H1 (cell line): ENCODE measurements around the gene GALP. TPM values are rescaled to one million over a fixed set of nuclear protein-coding genes. Genes with fewer than 3 reads are reported as not detected.

Source experiments
- CHD2 ChIP-seq: IDR thresholded peaks from 2 replicates; pipeline ENCODE4 v1.6.1; 2012; ENCODE audit warnings: low read length, improper control_type of control experiment
- CHD7 ChIP-seq: fragments of 300-600 bp; sonication (generic); IDR thresholded peaks from 2 replicates; pipeline ENCODE4 v1.7.1; 2012; ENCODE audit warnings: low read length, moderate library complexity, mild to moderate bottlenecking, inconsistent platforms; ENCODE audit not compliant: insufficient replicate concordance
- SRF ChIP-seq: IDR thresholded peaks from 2 replicates; pipeline ENCODE4 v1.6.1; 2011; ENCODE audit warnings: mild to moderate bottlenecking, low read depth, low read length, moderate library complexity
- polyA plus RNA-seq, 7 experiments: library from polyadenylated mRNA; depleted of rRNA in 3 of 7; stranded (reverse) in 5 of 7; unstranded in 2 of 7; fragments of >200 nt in 5 of 7; fragments of 200-250 nt in 2 of 7; gene quantifications; 1 replicate in 5 of 7; 2 replicates in 1 of 7; 4 replicates in 1 of 7; pipeline versions ENCODE4 v1.2.1 to v1.2.3, GENCODE V29; 2011 to 2013; ENCODE audit warnings: missing spikeins in 2 of 7, mixed read lengths in 2 of 7
- total RNA-seq: library from RNA; stranded (reverse); fragmentation: NEBNext Ultra II Directional; extraction: Animal tissue kit (Norgen Biotek cat#: 25700); gene quantifications from 2 replicates; pipeline ENCODE4 v1.2.1, GENCODE V29; 2021

Gene GALP
- total and polyA plus RNA-seq, 2 of the 8 experiments (the other 6 are each of a cell fraction or from before 2014, with no cell fraction given), result 0.14 TPM; not detected in 1

- no peak for TF ChIP-seq CHD7
- no peak for TF ChIP-seq SRF
- TF ChIP-seq CHD2, result no peak
- TF ChIP-seq, all 59 proteins: peak for 0
These were observed 1.1 kb downstream of the GALP start (continued) for GRCh38 chr19:56176881-56177280.
